AG09319 (cell line): ENCODE data around the gene KCNT1.

Source experiments
- DNase-seq: peaks from one replicate; pipeline ENCODE4 v3.0.0-alpha.2; 2010; ENCODE audit warnings: low read depth; ENCODE audit errors: extremely low read depth
- CTCF ChIP-seq: IDR thresholded peaks from 2 replicates; pipeline ENCODE4 v1.5.1; 2011; ENCODE audit warnings: low read depth, mild to moderate bottlenecking, inconsistent platforms, low read length, moderate library complexity

KCNT1 gene

GRCh38 chr9:135673941-135674340 lies 28.0 kb upstream of the KCNT1 start:
- no peak for DNase-seq
- TF ChIP-seq CTCF, result no peak

GRCh38 chr9:135674977-135675376 lies 27.0 kb upstream of the KCNT1 start:
- no peak for TF ChIP-seq CTCF
- no peak for DNase-seq

- DNase-seq, result no peak
- TF ChIP-seq CTCF, result no peak
Measured at GRCh38 chr9:135676891-135677290, 25.1 kb upstream of the KCNT1 start.

- no peak for DNase-seq
- TF ChIP-seq CTCF, result no peak
Measured at GRCh38 chr9:135677641-135678168, 24.3 kb upstream of the KCNT1 start.

GRCh38 chr9:135678236-135679017 lies 23.6 kb upstream of the KCNT1 start:
- TF ChIP-seq CTCF, result no peak
- DNase-seq, result no peak

- no peak for TF ChIP-seq CTCF
- DNase-seq, result no peak
Measured at GRCh38 chr9:135680056-135680455, 21.9 kb upstream of the KCNT1 start.

- no peak for TF ChIP-seq CTCF
- no peak for DNase-seq
Measured at GRCh38 chr9:135681161-135681560, 20.8 kb upstream of the KCNT1 start.
